Mesenchymal stem cell (in vitro differentiated cells and primary cell): ENCODE measurements around the gene GALNT2.
A peak's percentile ranks its signal among the peaks of the same experiment; 100 is the strongest.

Experiments used
- DNase-seq: peaks from one replicate; pipeline ENCODE4 v3.0.0-alpha.2; 2013
- H2AFZ ChIP-seq: one replicate; pipeline ENCODE4 v1.6.1; 2013; ENCODE audit warnings: low read depth, mild to moderate bottlenecking, control low read depth, inconsistent platforms, low read length, moderate library complexity
- H2AK5ac ChIP-seq: 2 replicates; pipeline ENCODE4 v1.6.1; 2013; ENCODE audit warnings: low read length, moderate library complexity, mild to moderate bottlenecking, inconsistent platforms; ENCODE audit not compliant: severe bottlenecking
- H2BK120ac ChIP-seq: one replicate; pipeline ENCODE4 v1.6.1; 2013; ENCODE audit warnings: low read depth, mild to moderate bottlenecking, inconsistent platforms, low read length, moderate library complexity
- H2BK12ac ChIP-seq, 2 experiments: one replicate each; pipeline ENCODE4 v1.6.1; 2013; ENCODE audit warnings: inconsistent platforms in 2 of 2, low read length in 2 of 2, mild to moderate bottlenecking in 2 of 2, moderate library complexity in 2 of 2, control low read depth in 1 of 2
- H2BK15ac ChIP-seq: one replicate; pipeline ENCODE4 v1.6.1; 2013; ENCODE audit warnings: mild to moderate bottlenecking, low read depth, inconsistent platforms; ENCODE audit not compliant: poor library complexity, severe bottlenecking
- H2BK5ac ChIP-seq: 2 replicates; pipeline ENCODE4 v1.6.1; 2013; ENCODE audit warnings: low read depth, mild to moderate bottlenecking, low read length, control low read depth, inconsistent platforms; ENCODE audit not compliant: poor library complexity, severe bottlenecking
- H3K14ac ChIP-seq, 2 experiments: one replicate each; pipeline ENCODE4 v1.6.1; 2013; ENCODE audit warnings: inconsistent platforms in 2 of 2, low read length in 2 of 2, control low read depth in 1 of 2, mild to moderate bottlenecking in 1 of 2, moderate library complexity in 1 of 2
- H3K18ac ChIP-seq, 2 experiments: one replicate each; pipeline ENCODE4 v1.6.1; 2013; ENCODE audit warnings: inconsistent platforms in 2 of 2, low read length in 2 of 2, control low read depth in 1 of 2, low read depth in 1 of 2, mild to moderate bottlenecking in 1 of 2
- H3K23ac ChIP-seq, 2 experiments: one replicate each; pipeline ENCODE4 v1.6.1; 2013; ENCODE audit warnings: inconsistent platforms in 2 of 2, low read length in 2 of 2, mild to moderate bottlenecking in 2 of 2, moderate library complexity in 2 of 2, control low read depth in 1 of 2
- H3K27ac ChIP-seq: 2 replicates; pipeline ENCODE4 v1.5.1; 2013; ENCODE audit warnings: mild to moderate bottlenecking, moderate library complexity, low read length, control low read depth, inconsistent platforms; ENCODE audit not compliant: poor library complexity, severe bottlenecking
- H3K27me3 ChIP-seq, 2 experiments: 2 replicates each; pipeline versions ENCODE4 v1.6.1 to v1.7.0; 2013; ENCODE audit warnings: low read length in 2 of 2, mild to moderate bottlenecking in 2 of 2, moderate library complexity in 2 of 2, control low read depth in 1 of 2, inconsistent platforms in 1 of 2; ENCODE audit not compliant: control insufficient read depth in 1 of 2, insufficient read depth in 1 of 2
- H3K36me3 ChIP-seq, 2 experiments: 2 replicates each; pipeline versions ENCODE4 v1.6.1 to v1.7.0; 2013; ENCODE audit warnings: low read length in 2 of 2, control low read depth in 1 of 2, inconsistent platforms in 1 of 2, low read depth in 1 of 2, mild to moderate bottlenecking in 1 of 2; ENCODE audit not compliant: insufficient read depth in 2 of 2, control insufficient read depth in 1 of 2
- H3K4ac ChIP-seq, 2 experiments: one replicate each; pipeline ENCODE4 v1.6.1; 2013; ENCODE audit warnings: inconsistent platforms in 2 of 2, low read length in 2 of 2, mild to moderate bottlenecking in 2 of 2, moderate library complexity in 2 of 2, control low read depth in 1 of 2, low read depth in 1 of 2
- H3K4me1 ChIP-seq: 2 replicates; pipeline ENCODE4 v1.6.1; 2013; ENCODE audit warnings: low read depth, low read length, control low read depth; ENCODE audit not compliant: control insufficient read depth, insufficient read depth
- H3K4me2 ChIP-seq: 2 replicates; pipeline ENCODE4 v1.6.1; 2013; ENCODE audit warnings: low read length, mild to moderate bottlenecking, inconsistent platforms; ENCODE audit not compliant: poor library complexity, severe bottlenecking
- H3K4me3 ChIP-seq, 2 experiments: 2 replicates each; pipeline versions ENCODE4 v1.5.1 to v1.7.0; 2013; ENCODE audit warnings: low read length in 2 of 2, mild to moderate bottlenecking in 2 of 2, control low read depth in 1 of 2, low read depth in 1 of 2; ENCODE audit not compliant: insufficient read depth in 1 of 2
- H3K79me1 ChIP-seq: replicated peaks from 2 replicates; pipeline ENCODE4 v1.6.1; 2013; ENCODE audit warnings: mild to moderate bottlenecking, control low read depth, low read length, inconsistent platforms; ENCODE audit not compliant: poor library complexity, severe bottlenecking
- H3K9ac ChIP-seq: 2 replicates; pipeline ENCODE4 v1.7.0; 2013; ENCODE audit warnings: mild to moderate bottlenecking, low read length, moderate library complexity
- H3K9me3 ChIP-seq: 2 replicates; pipeline ENCODE4 v1.7.0; 2013; ENCODE audit warnings: mild to moderate bottlenecking, low read length; ENCODE audit not compliant: control insufficient read depth
- H4K8ac ChIP-seq: one replicate; pipeline ENCODE4 v1.6.1; 2013; ENCODE audit warnings: inconsistent platforms, mild to moderate bottlenecking, low read length, moderate library complexity
- H4K91ac ChIP-seq: one replicate; pipeline ENCODE4 v1.6.1; 2013; ENCODE audit warnings: mild to moderate bottlenecking, low read length, inconsistent platforms
- WGBS: methylation state at CpG from one replicate; pipeline ENCODE4 v1.1.7; 2013; ENCODE audit warnings: mixed read lengths; 5-methylcytosine and 5-hydroxymethylcytosine counted together

GALNT2 gene

GRCh38 chr1:230286166-230286889, 219.3 kb downstream of the GALNT2 start:
- Histone ChIP-seq H3K36me3 (peaks cover under 1 to 21% of the 10 kb centered on the region in 2 experiments), H3K27me3 (peaks cover 5 to 33% of the 10 kb centered on the region in 2 experiments), H2BK15ac (peak overlapping the region; percentile 14), H3K18ac (no peak overlapping the region), H3K79me1 (no peaks in the 10 kb centered on the region), H3K4me2 (no peak overlapping the region), H2AK5ac (no peak overlapping the region), H3K9me3 (no peaks in the 10 kb centered on the region), H3K9ac (no peak overlapping the region), H3K4ac (no peak overlapping the region), H4K8ac (no peak overlapping the region), H3K4me3 (no peak overlapping the region), H3K4me1 (no peaks in the 10 kb centered on the region), H2BK5ac (no peak overlapping the region), H2AFZ (no peak overlapping the region), H3K27ac (no peak overlapping the region), H2BK120ac (no peak overlapping the region), H3K23ac (no peak overlapping the region), H4K91ac (no peak overlapping the region), H2BK12ac (no peak overlapping the region), H3K14ac (no peak overlapping the region)
- DNase-seq: no peak
- 89% methylated on average over 19 of the region's 21 CpGs for WGBS

GRCh38 chr1:230286890-230287269, 219.8 kb downstream of the GALNT2 start:
- H3K4ac ChIP-seq: no peak overlapping the region
- H3K9ac ChIP-seq: no peak overlapping the region
- H3K27ac ChIP-seq: no peak overlapping the region
- no peak overlapping the region for H3K14ac ChIP-seq
- H3K9me3 ChIP-seq: no peaks in the 10 kb centered on the region
- DNase-seq: no peak
- H3K18ac ChIP-seq: no peak overlapping the region
- H3K79me1 ChIP-seq: no peaks in the 10 kb centered on the region
- H2AFZ ChIP-seq: no peak overlapping the region
- H3K4me2 ChIP-seq: no peak overlapping the region
- H4K91ac ChIP-seq: no peak overlapping the region
- H3K4me3 ChIP-seq: no peak overlapping the region
- no peak overlapping the region for H2BK15ac ChIP-seq
- no peak overlapping the region for H2BK120ac ChIP-seq
- H3K27me3 ChIP-seq: peaks cover 9 to 37% of the 10 kb centered on the region in 2 experiments
- H3K23ac ChIP-seq: no peak overlapping the region
- no peak overlapping the region for H4K8ac ChIP-seq
- no peak overlapping the region for H2AK5ac ChIP-seq
- WGBS: 85% methylated on average over 10 of the region's 10 CpGs
- H2BK12ac ChIP-seq: no peak overlapping the region
- no peaks in the 10 kb centered on the region for H3K4me1 ChIP-seq
- H2BK5ac ChIP-seq: no peak overlapping the region
- peaks cover 0 to 18% of the 10 kb centered on the region in 2 experiments for H3K36me3 ChIP-seq

- H3K27ac ChIP-seq: no peak overlapping the region
- WGBS: 87% methylated on average over 14 of the region's 17 CpGs
- no peak for DNase-seq
- H3K23ac ChIP-seq: no peak overlapping the region
- H3K36me3 ChIP-seq: peaks cover 0 to 15% of the 10 kb centered on the region in 2 experiments
- H2BK120ac ChIP-seq: no peak overlapping the region
- no peak overlapping the region for H3K9ac ChIP-seq
- no peaks in the 10 kb centered on the region for H3K9me3 ChIP-seq
- no peak overlapping the region for H2AFZ ChIP-seq
- no peak overlapping the region for H2AK5ac ChIP-seq
- no peak overlapping the region for H3K4me2 ChIP-seq
- H3K79me1 ChIP-seq: no peaks in the 10 kb centered on the region
- peaks cover 2% of the 10 kb centered on the region for H3K4me1 ChIP-seq
- peaks cover 18 to 46% of the 10 kb centered on the region in 2 experiments for H3K27me3 ChIP-seq
- no peak overlapping the region for H3K14ac ChIP-seq
- no peak overlapping the region for H2BK15ac ChIP-seq
- no peak overlapping the region for H4K91ac ChIP-seq
- H2BK5ac ChIP-seq: no peak overlapping the region
- no peak overlapping the region for H2BK12ac ChIP-seq
- no peak overlapping the region for H3K4ac ChIP-seq
- H3K18ac ChIP-seq: no peak overlapping the region
- H4K8ac ChIP-seq: no peak overlapping the region
- H3K4me3 ChIP-seq: no peak overlapping the region
Measured at GRCh38 chr1:230287674-230288315, 220.8 kb downstream of the GALNT2 start.

GRCh38 chr1:230288641-230289349, 221.8 kb downstream of the GALNT2 start:
- H3K36me3 ChIP-seq: peaks cover 0 to 12% of the 10 kb centered on the region in 2 experiments
- peaks cover 28 to 56% of the 10 kb centered on the region in 2 experiments for H3K27me3 ChIP-seq
- 87% methylated on average over 14 of the region's 14 CpGs for WGBS
- no peak overlapping the region for H3K9ac ChIP-seq
- H3K27ac ChIP-seq: no peak overlapping the region
- H3K4me1 ChIP-seq: peaks cover 2% of the 10 kb centered on the region
- H2BK12ac ChIP-seq: no peak overlapping the region
- DNase-seq: peak; percentile 4
- H3K4ac ChIP-seq: no peak overlapping the region
- no peak overlapping the region for H3K4me3 ChIP-seq
- H2AK5ac ChIP-seq: no peak overlapping the region
- no peaks in the 10 kb centered on the region for H3K9me3 ChIP-seq
- H4K8ac ChIP-seq: no peak overlapping the region
- H2AFZ ChIP-seq: no peak overlapping the region
- no peaks in the 10 kb centered on the region for H3K79me1 ChIP-seq
- H3K18ac ChIP-seq: no peak overlapping the region
- no peak overlapping the region for H3K4me2 ChIP-seq
- H2BK5ac ChIP-seq: no peak overlapping the region
- no peak overlapping the region for H4K91ac ChIP-seq
- no peak overlapping the region for H2BK15ac ChIP-seq
- no peak overlapping the region for H3K14ac ChIP-seq
- H3K23ac ChIP-seq: no peak overlapping the region
- no peak overlapping the region for H2BK120ac ChIP-seq
